Right atrium auricular region (tissue), 2 donors: ENCODE results near the gene TAF1D. TPM values are rescaled to one million over a fixed set of nuclear protein-coding genes. Genes with fewer than 3 reads are reported as not detected.

Source experiments
- DNase-seq: peaks from one replicate; pipeline ENCODE4 v3.0.0-alpha.2; 2019; ENCODE audit warnings: low spot score
- H3K27ac ChIP-seq, 2 donors: fragments of 200-600 bp; sonication (generic); 1 replicate in 1 of 2; 2 replicates in 1 of 2; pipeline ENCODE4 v1.5.1; 2016 to 2019
- H3K27me3 ChIP-seq, 2 donors: fragments of 200-600 bp; sonication (generic); one replicate each; pipeline versions ENCODE4 v1.5.1 to v1.6.0; 2017 to 2019
- H3K36me3 ChIP-seq: fragments of 200-600 bp; sonication (generic); one replicate; pipeline ENCODE4 v1.5.1; 2016
- H3K4me1 ChIP-seq, 2 donors: fragments of 200-600 bp; sonication (generic); one replicate each; pipeline versions ENCODE4 v1.5.1 to v1.6.0; 2017 to 2019
- H3K4me3 ChIP-seq, 2 donors: fragments of 200-600 bp; sonication (generic); 1 replicate in 1 of 2; 2 replicates in 1 of 2; pipeline ENCODE4 v1.5.1; 2017 to 2019; ENCODE audit warnings: mild to moderate bottlenecking in 1 of 2, moderate library complexity in 1 of 2
- H3K9me3 ChIP-seq, 2 donors: fragments of 200-600 bp; sonication (generic); one replicate each; pipeline ENCODE4 v1.5.1; 2019
- microRNA counts, 2 donors: library from miRNA; unstranded; fragments of <30 nt; microRNA quantifications; one replicate each; lab custom pipeline; 2016 to 2017
- microRNA-seq, 2 donors: library from miRNA; unstranded; fragments of <30 nt; microRNA quantifications; one replicate each; pipeline ENCODE4, GENCODE V29; 2016 to 2017; ENCODE audit warnings: borderline number of aligned reads in 2 of 2, borderline replicate concordance in 1 of 2
- total RNA-seq, 2 donors: library from RNA; depleted of rRNA; stranded (reverse); fragments of >200 nt; gene quantifications; one replicate each; pipeline ENCODE4 v1.1.0, GENCODE V29; 2016
- TF ChIP-seq, protein P1 (sequence below), 2 donors: fragments of 200-600 bp; sonication (generic); IDR thresholded peaks; one replicate each; pipeline ENCODE4 v1.5.1; 2019; ENCODE audit warnings: antibody characterized with exemption in 2 of 2

TAF1D gene
- total RNA-seq, 2 donors from 2014 or later, result 33.0 to 36.0 TPM

DNA sequence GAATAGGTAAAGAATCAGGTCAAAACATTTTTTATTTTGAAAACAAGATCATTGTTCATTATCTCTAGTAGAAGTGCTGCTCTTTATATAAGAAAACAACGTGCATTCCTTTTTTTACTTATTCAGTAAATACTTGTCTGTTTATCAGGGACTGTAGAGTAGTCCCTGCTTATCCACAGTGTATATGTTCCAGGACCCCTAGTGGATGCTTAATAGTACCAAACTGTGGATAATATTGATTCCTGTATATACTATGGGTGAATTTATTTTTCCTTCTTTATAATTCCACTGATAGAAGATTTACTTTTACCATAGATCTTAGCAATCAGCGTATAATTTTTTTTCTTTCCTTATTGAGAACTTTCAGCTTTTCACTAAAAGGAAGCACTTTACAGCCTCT lies 47.2 kb downstream of the TAF1D start:
- H3K9me3 ChIP-seq, result no peaks in the 10 kb centered on the region
- no peak overlapping the region for H3K4me3 ChIP-seq
- H3K4me1 ChIP-seq, result no peaks in the 10 kb centered on the region
- TF ChIP-seq, protein P1, sequence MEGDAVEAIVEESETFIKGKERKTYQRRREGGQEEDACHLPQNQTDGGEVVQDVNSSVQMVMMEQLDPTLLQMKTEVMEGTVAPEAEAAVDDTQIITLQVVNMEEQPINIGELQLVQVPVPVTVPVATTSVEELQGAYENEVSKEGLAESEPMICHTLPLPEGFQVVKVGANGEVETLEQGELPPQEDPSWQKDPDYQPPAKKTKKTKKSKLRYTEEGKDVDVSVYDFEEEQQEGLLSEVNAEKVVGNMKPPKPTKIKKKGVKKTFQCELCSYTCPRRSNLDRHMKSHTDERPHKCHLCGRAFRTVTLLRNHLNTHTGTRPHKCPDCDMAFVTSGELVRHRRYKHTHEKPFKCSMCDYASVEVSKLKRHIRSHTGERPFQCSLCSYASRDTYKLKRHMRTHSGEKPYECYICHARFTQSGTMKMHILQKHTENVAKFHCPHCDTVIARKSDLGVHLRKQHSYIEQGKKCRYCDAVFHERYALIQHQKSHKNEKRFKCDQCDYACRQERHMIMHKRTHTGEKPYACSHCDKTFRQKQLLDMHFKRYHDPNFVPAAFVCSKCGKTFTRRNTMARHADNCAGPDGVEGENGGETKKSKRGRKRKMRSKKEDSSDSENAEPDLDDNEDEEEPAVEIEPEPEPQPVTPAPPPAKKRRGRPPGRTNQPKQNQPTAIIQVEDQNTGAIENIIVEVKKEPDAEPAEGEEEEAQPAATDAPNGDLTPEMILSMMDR (IDR thresholded peaks at IDR 0.05), result no peak
- no peak overlapping the region for H3K27ac ChIP-seq
- DNase-seq, result no peak
- peaks cover 67% of the 10 kb centered on the region for H3K36me3 ChIP-seq
- no peaks in the 10 kb centered on the region for H3K27me3 ChIP-seq

DNA sequence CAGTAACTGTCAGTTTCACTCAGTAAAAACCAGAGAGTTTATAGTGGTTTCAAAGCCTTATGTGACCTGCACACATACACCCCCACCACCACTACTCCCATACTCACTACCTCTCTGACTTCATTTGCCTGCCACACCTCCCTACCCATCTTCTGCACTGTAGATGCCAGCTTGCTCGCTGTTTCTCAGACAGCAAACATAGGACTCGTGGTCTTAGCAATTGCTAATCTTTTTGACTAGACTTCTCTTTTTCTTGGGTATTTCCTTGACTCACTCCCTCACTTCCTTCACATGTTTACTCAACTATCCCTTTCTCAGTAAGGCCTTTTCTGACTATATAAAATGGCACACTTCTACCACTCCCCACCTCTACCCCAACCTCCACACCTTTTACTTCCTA lies 52.1 kb downstream of the TAF1D start:
- no peaks in the 10 kb centered on the region for H3K9me3 ChIP-seq
- no peak overlapping the region for H3K4me3 ChIP-seq
- H3K27me3 ChIP-seq, result no peaks in the 10 kb centered on the region
- no peak for DNase-seq
- no peak overlapping the region for H3K27ac ChIP-seq
- TF ChIP-seq, protein P1 (IDR thresholded peaks at IDR 0.05), result no peak
- H3K36me3 ChIP-seq, result peaks cover 49% of the 10 kb centered on the region
- H3K4me1 ChIP-seq, result no peaks in the 10 kb centered on the region

DNA sequence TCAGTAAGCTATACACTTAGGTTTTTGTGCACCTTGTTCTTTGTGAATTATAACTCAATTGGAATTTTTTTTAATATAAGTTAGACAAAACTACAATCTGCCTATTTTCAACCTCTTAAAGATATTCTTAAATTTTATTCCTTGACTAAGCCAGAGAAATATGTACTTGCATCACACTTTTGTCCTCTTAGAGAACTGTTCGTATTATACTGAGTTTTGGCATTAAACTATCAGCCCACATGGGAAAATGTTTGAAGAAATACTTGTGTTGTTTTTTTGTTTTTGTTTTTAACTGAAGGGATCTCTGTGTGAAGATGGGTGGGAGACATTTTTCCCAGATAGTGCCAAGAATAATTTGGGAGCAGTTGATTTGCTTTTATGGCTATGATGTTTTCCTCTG lies 54.5 kb downstream of the TAF1D start:
- Histone ChIP-seq H3K27ac (peak overlapping the region in 1 of 2 donors; percentile 39), H3K4me3 (no peak overlapping the region), H3K9me3 (no peaks in the 10 kb centered on the region), H3K27me3 (no peaks in the 10 kb centered on the region), H3K4me1 (no peaks in the 10 kb centered on the region), H3K36me3 (peaks cover 49% of the 10 kb centered on the region)
- no peak for DNase-seq
- TF ChIP-seq, protein P1 (IDR thresholded peaks at IDR 0.05), result no peak

DNA sequence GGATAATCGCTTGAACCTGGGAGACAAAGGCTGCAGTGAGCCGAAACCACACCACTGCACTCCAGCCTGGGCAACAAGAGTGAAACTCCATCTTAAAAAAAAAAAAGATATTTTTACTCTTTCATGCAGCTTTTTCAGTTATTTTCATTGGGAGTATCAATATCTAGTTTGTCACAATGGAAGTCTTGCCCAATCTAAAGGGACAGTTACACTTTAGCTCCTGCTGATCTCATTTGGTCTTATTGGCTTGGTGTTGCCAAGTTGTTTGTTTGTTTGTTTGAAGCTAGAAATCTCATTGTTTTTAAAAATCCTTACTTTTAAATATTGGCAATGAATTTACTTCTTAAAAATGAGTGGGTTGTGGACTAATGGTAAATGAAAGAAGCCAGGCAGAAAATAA lies 55.1 kb downstream of the TAF1D start:
- TF ChIP-seq, protein P1 (IDR thresholded peaks at IDR 0.05), result no peak
- H3K4me3 ChIP-seq, result no peak overlapping the region
- H3K27ac ChIP-seq, result peak overlapping the region in 1 of 2 donors; percentile 39
- no peaks in the 10 kb centered on the region for H3K9me3 ChIP-seq
- no peaks in the 10 kb centered on the region for H3K27me3 ChIP-seq
- H3K4me1 ChIP-seq, result no peaks in the 10 kb centered on the region
- DNase-seq, result no peak
- H3K36me3 ChIP-seq, result peaks cover 43% of the 10 kb centered on the region

MicroRNA genes within 50 kb of the gene (microRNA counts, 767-probe panel; counts per million panel counts)
- microRNA hsa-miR-1304-5p (lab: Ali Mortazavi, UCI), result 0 to 1,279 counts per million in 2 donors

Small RNA genes within 50 kb of the gene (microRNA-seq; reads per million reads assigned to microRNA genes)
- 0.71 to 4.2 reads per million in 2 donors for gene MIR1304

Other genes with a start within 250 kb of the TAF1D start
- gene SMCO4, start 198.1 kb downstream of the TAF1D start, total RNA-seq, result 10 to 100 TPM; 37.6 to 79.8 TPM
- gene CEP295, start 79.8 kb downstream of the TAF1D start, total RNA-seq, result 1 to 10 TPM; 6.5 to 9.1 TPM
- 10 to 100 TPM; 29.5 to 37.2 TPM for gene C11orf54, start 177 bp upstream of the TAF1D start, total RNA-seq
- gene MED17, start 42.8 kb upstream of the TAF1D start, total RNA-seq, result 10 to 100 TPM; 15.9 to 16.4 TPM
- not detected for gene VSTM5, start 109.1 kb upstream of the TAF1D start, total RNA-seq